ENCODE data around the gene TXNRD1.
A peak's percentile ranks its signal among the peaks of the same experiment; 100 is the strongest.
"Not testable (repeated sequence)": the region's sequence is repeated elsewhere in the genome, so short reads cannot be mapped to it uniquely, and the experiment has no call there.

The TXNRD1 gene

GRCh38 chr12:104215638-104216297 lies at the start of gene TXNRD1:
Gene TXNRD1 (plus strand): TSS chr12:104215779. CDS start chr12:104215803, 24 bp downstream.
- DNase-seq (ENCODE audit: low spot score) = peak; percentile 60

- DNase-seq (ENCODE audit: low spot score) = no peak
Observed at GRCh38 chr12:104165801-104166200, 49.8 kb upstream of the TXNRD1 start.

- no peak for DNase-seq (ENCODE audit: low spot score)
Observed at GRCh38 chr12:104166465-104166864, 49.1 kb upstream of the TXNRD1 start.

- DNase-seq (ENCODE audit: low spot score) = no peak
Observed at GRCh38 chr12:104167519-104168458, 47.8 kb upstream of the TXNRD1 start.

GRCh38 chr12:104168596-104168995 lies 47.0 kb upstream of the TXNRD1 start:
- no peak for DNase-seq (ENCODE audit: low spot score)

- DNase-seq (ENCODE audit: low spot score) = no peak
Observed at GRCh38 chr12:104171785-104172569, 43.6 kb upstream of the TXNRD1 start.

GRCh38 chr12:104172570-104172947 lies 43.0 kb upstream of the TXNRD1 start:
- DNase-seq (ENCODE audit: low spot score) = no peak

- not testable (repeated sequence) for DNase-seq (ENCODE audit: low spot score)
Observed at GRCh38 chr12:104173804-104174203, 41.8 kb upstream of the TXNRD1 start.

- no peak for DNase-seq (ENCODE audit: low spot score)
Observed at GRCh38 chr12:104175726-104176247, 39.8 kb upstream of the TXNRD1 start.

GRCh38 chr12:104177336-104177662 lies 38.3 kb upstream of the TXNRD1 start:
- no peak for DNase-seq (ENCODE audit: low spot score)

- peak; percentile 35 for DNase-seq (ENCODE audit: low spot score)
Observed at GRCh38 chr12:104177663-104178501, 37.7 kb upstream of the TXNRD1 start.

GRCh38 chr12:104180374-104180773 lies 35.2 kb upstream of the TXNRD1 start:
- no peak for DNase-seq (ENCODE audit: low spot score)

GRCh38 chr12:104181313-104181712 lies 34.3 kb upstream of the TXNRD1 start:
- no peak for DNase-seq (ENCODE audit: low spot score)

- no peak for DNase-seq (ENCODE audit: low spot score)
Observed at GRCh38 chr12:104182144-104182543, 33.4 kb upstream of the TXNRD1 start.

- DNase-seq (ENCODE audit: low spot score) = no peak
Observed at GRCh38 chr12:104182621-104183378, 32.8 kb upstream of the TXNRD1 start.

GRCh38 chr12:104183443-104183842 lies 32.1 kb upstream of the TXNRD1 start:
- no peak for DNase-seq (ENCODE audit: low spot score)

GRCh38 chr12:104187446-104188155 lies 28.0 kb upstream of the TXNRD1 start:
- no peak for DNase-seq (ENCODE audit: low spot score)

GRCh38 chr12:104188534-104188933 lies 27.0 kb upstream of the TXNRD1 start:
- DNase-seq (ENCODE audit: low spot score) = no peak

- DNase-seq (ENCODE audit: low spot score) = no peak
Observed at GRCh38 chr12:104189915-104190555, 25.5 kb upstream of the TXNRD1 start.

Measured in HuH-7 (cell line).